Calu3 (cell line): Measurements from ENCODE around the gene ACSM3. TPM values are rescaled to one million over a fixed set of nuclear protein-coding genes. Genes with fewer than 3 reads are reported as not detected.

Experiments used
- BruUV-seq: library from RNA; stranded (reverse); fragments of 400-500 nt; replicated peaks from 2 replicates; lab custom pipeline; 2021; lab: Mats Ljungman, UMichigan
- CTCF ChIA-PET: fragments of 300-600 bp; sonication (Branson Sonifier 250); formaldehyde crosslinking; loops from one replicate; lab custom pipeline; 2022; ENCODE audit warnings: antibody characterized with exemption; lab: Charles Lee
- DNase-seq: peaks from one replicate; pipeline ENCODE4 v3.0.0; 2022
- H3K27ac Mint-ChIP-seq: one replicate; pipeline ENCODE4 v1.8.0; 2022; ENCODE audit warnings: mixed read lengths; ENCODE audit not compliant: unreplicated experiment
- H3K27me3 Mint-ChIP-seq: one replicate; pipeline ENCODE4 v1.8.0; 2022; ENCODE audit warnings: mixed read lengths; ENCODE audit not compliant: unreplicated experiment
- H3K36me3 Mint-ChIP-seq: one replicate; pipeline ENCODE4 v1.8.0; 2022; ENCODE audit warnings: mild to moderate bottlenecking, moderate library complexity, mixed read lengths; ENCODE audit not compliant: insufficient read depth, unreplicated experiment
- H3K4me1 Mint-ChIP-seq: one replicate; pipeline ENCODE4 v1.8.0; 2022; ENCODE audit warnings: mild to moderate bottlenecking, low read depth, mixed read lengths; ENCODE audit not compliant: unreplicated experiment
- H3K4me3 Mint-ChIP-seq: one replicate; pipeline ENCODE4 v1.8.0; 2022; ENCODE audit warnings: mild to moderate bottlenecking, low read depth, moderate library complexity, mixed read lengths; ENCODE audit not compliant: unreplicated experiment
- H3K9me3 Mint-ChIP-seq: one replicate; pipeline ENCODE4 v1.8.0; 2022; ENCODE audit warnings: low read depth, mixed read lengths; ENCODE audit not compliant: unreplicated experiment
- CTCF ChIP-seq: fragments of 200-600 bp; IDR thresholded peaks from one replicate; pipeline ENCODE4 v1.8.0; 2022; ENCODE audit warnings: antibody characterized with exemption; ENCODE audit not compliant: unreplicated experiment
- intact Hi-C: fragments of 100-400 bp; cut with micrococcal nuclease; formaldehyde crosslinking; loops from one replicate; pipeline ENCODE4 v1.10.0; 2022; ENCODE audit not compliant: unreplicated experiment
- total RNA-seq: library from RNA; stranded (reverse); gene quantifications from 2 replicates; pipeline ENCODE4 v1.2.3, GENCODE V29; 2022

ACSM3 gene
- total RNA-seq, 1 experiment from 2014 or later, result 49.5 TPM

- CTCF ChIA-PET, result no interaction called here
Observed at GRCh38 chr16:20766294-20766693, 2.5 kb downstream of the ACSM3 start.

GRCh38 chr16:20767577-20767976 is 3.8 kb downstream of the ACSM3 start:
- no TSS peak for BruUV-seq
- H3K27ac Mint-ChIP-seq, result no peak overlapping the region
- no peaks in the 10 kb centered on the region for H3K27me3 Mint-ChIP-seq
- TF ChIP-seq CTCF, result no peak
- no peak overlapping the region for H3K4me3 Mint-ChIP-seq
- intact Hi-C loops, result no loop called here
- DNase-seq, result no peak
- H3K36me3 Mint-ChIP-seq, result peaks cover 12% of the 10 kb centered on the region
- CTCF ChIA-PET, result no interaction called here
- H3K9me3 Mint-ChIP-seq, result no peaks in the 10 kb centered on the region
- peaks cover 31% of the 10 kb centered on the region for H3K4me1 Mint-ChIP-seq

More at GRCh38 chr16:20766294-20766693, 2.5 kb downstream of the ACSM3 start:
- TF ChIP-seq CTCF, result no peak
- Mint-ChIP-seq H3K36me3 (peaks cover 12% of the 10 kb centered on the region), H3K4me1 (peaks cover 31% of the 10 kb centered on the region), H3K27me3 (no peaks in the 10 kb centered on the region), H3K4me3 (no peak overlapping the region), H3K27ac (no peak overlapping the region), H3K9me3 (no peaks in the 10 kb centered on the region)
- no peak for DNase-seq
- BruUV-seq, result no TSS peak
- intact Hi-C loops, result no loop called here

- Mint-ChIP-seq H3K4me1 (peaks cover 26% of the 10 kb centered on the region), H3K9me3 (no peaks in the 10 kb centered on the region), H3K36me3 (peaks cover 8% of the 10 kb centered on the region), H3K27me3 (no peaks in the 10 kb centered on the region), H3K4me3 (no peak overlapping the region), H3K27ac (no peak overlapping the region)
- no TSS peak for BruUV-seq
- intact Hi-C loops, result no loop called here
- CTCF ChIA-PET, result no interaction called here
- DNase-seq, result no peak
- no peak for TF ChIP-seq CTCF
Observed at GRCh38 chr16:20768121-20768520, 4.3 kb downstream of the ACSM3 start.

GRCh38 chr16:20768818-20769217 is 5.0 kb downstream of the ACSM3 start:
- intact Hi-C loops, result no loop called here
- CTCF ChIA-PET, result no interaction called here
- DNase-seq, result no peak
- BruUV-seq, result no TSS peak
- H3K27me3 Mint-ChIP-seq, result no peaks in the 10 kb centered on the region
- TF ChIP-seq CTCF, result no peak
- peaks cover 1% of the 10 kb centered on the region for H3K36me3 Mint-ChIP-seq
- H3K9me3 Mint-ChIP-seq, result no peaks in the 10 kb centered on the region
- peaks cover 20% of the 10 kb centered on the region for H3K4me1 Mint-ChIP-seq
- no peak overlapping the region for H3K27ac Mint-ChIP-seq
- no peak overlapping the region for H3K4me3 Mint-ChIP-seq
